HL-60 (cell line): ENCODE results near the gene ITGB5.
"Not testable (repeated sequence)": the region's sequence is repeated elsewhere in the genome, so short reads cannot be mapped to it uniquely, and the experiment has no call there.

ENCODE experiments used
- DNase-seq, 2 experiments: peaks; one replicate each; pipeline ENCODE4 v3.0.0-alpha.2; 2010 to 2020; ENCODE audit warnings: low read depth in 1 of 2, low spot score in 1 of 2
- H3K27ac ChIP-seq: fragments of 250-450 bp; sonication (Bioruptor Pico); replicated peaks from 2 replicates; pipeline ENCODE4 v1.5.1; 2020; ENCODE audit warnings: mild to moderate bottlenecking, moderate library complexity
- H3K27me3 ChIP-seq: fragments of 250-450 bp; sonication (Bioruptor Pico); 2 replicates; pipeline ENCODE4 v1.5.1; 2021; ENCODE audit warnings: mild to moderate bottlenecking, moderate library complexity; ENCODE audit not compliant: insufficient read depth, poor library complexity, severe bottlenecking
- H3K4me3 ChIP-seq: replicated peaks from 2 replicates; pipeline ENCODE4 v1.5.1; 2011; ENCODE audit warnings: mild to moderate bottlenecking, control low read depth, low read length; ENCODE audit not compliant: insufficient read depth
- GABPA ChIP-seq: IDR thresholded peaks from 2 replicates; pipeline ENCODE4 v1.6.1; 2012; ENCODE audit warnings: low read depth
- POLR2AphosphoS5 ChIP-seq: IDR thresholded peaks from 2 replicates; pipeline ENCODE4 v1.6.1; 2012; ENCODE audit warnings: low read depth
- SPI1 ChIP-seq: IDR thresholded peaks from 2 replicates; pipeline ENCODE4 v1.6.1; 2012; ENCODE audit warnings: low read depth, mild to moderate bottlenecking, borderline replicate concordance
- TF ChIP-seq, protein P1 (sequence below): IDR thresholded peaks from one replicate; pipeline ENCODE4 v1.5.1; 2011; ENCODE audit warnings: low read length, control low read depth, inconsistent platforms; ENCODE audit not compliant: insufficient read depth
- TF ChIP-seq, protein P2 (sequence below): IDR thresholded peaks from 2 replicates; pipeline ENCODE4 v1.6.1; 2012; ENCODE audit warnings: low read depth; ENCODE audit not compliant: insufficient replicate concordance

Gene ITGB5

DNA sequence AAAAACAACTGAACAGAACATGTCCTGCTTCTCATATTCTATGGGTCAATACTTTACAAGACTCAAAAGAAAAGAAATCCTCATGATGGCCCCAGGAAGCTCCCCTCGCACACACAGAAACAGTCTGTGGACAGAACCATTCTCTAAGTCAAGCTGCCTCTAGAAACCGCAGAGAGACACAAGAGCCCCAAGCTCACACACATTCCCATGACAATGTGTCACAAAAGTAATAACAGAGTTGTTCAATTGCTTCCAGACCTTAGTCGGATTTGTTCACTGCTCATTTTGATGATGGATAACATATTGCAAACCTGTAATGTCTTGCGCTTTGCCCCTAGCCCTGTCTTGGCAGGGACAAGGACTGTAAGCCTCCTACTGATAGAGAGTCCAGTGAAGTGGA lies 96.0 kb downstream of the ITGB5 start:
- Histone ChIP-seq H3K27me3 (no peaks in the 10 kb centered on the region), H3K27ac (no peak overlapping the region), H3K4me3 (no peak overlapping the region)
- no peak for DNase-seq
- no peak for TF ChIP-seq POLR2AphosphoS5
- no peak for TF ChIP-seq GABPA
- no peak for TF ChIP-seq SPI1
- TF ChIP-seq, protein P1, sequence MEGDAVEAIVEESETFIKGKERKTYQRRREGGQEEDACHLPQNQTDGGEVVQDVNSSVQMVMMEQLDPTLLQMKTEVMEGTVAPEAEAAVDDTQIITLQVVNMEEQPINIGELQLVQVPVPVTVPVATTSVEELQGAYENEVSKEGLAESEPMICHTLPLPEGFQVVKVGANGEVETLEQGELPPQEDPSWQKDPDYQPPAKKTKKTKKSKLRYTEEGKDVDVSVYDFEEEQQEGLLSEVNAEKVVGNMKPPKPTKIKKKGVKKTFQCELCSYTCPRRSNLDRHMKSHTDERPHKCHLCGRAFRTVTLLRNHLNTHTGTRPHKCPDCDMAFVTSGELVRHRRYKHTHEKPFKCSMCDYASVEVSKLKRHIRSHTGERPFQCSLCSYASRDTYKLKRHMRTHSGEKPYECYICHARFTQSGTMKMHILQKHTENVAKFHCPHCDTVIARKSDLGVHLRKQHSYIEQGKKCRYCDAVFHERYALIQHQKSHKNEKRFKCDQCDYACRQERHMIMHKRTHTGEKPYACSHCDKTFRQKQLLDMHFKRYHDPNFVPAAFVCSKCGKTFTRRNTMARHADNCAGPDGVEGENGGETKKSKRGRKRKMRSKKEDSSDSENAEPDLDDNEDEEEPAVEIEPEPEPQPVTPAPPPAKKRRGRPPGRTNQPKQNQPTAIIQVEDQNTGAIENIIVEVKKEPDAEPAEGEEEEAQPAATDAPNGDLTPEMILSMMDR = no peak

DNA sequence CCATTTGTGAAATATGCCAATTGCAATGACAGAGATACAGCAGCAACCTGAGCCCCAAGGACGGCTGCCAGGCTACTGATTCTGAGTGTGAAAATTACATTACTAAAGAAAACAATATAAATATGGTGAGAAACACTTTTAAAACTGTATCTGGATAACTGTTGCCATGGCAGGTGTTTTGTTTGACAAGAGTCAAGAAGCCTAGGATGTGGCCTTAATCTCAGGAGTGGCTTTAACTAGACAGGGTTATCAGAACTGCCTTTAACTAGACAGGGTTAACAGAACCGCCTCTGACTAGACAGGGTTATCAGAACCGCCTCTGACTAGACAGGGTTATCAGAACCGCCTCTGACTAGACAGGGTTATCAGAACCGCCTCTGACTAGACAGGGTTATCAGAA lies 98.1 kb downstream of the ITGB5 start:
- H3K27ac ChIP-seq, DNase-seq, H3K4me3 ChIP-seq, H3K27me3 ChIP-seq: not testable (repeated sequence)

DNA sequence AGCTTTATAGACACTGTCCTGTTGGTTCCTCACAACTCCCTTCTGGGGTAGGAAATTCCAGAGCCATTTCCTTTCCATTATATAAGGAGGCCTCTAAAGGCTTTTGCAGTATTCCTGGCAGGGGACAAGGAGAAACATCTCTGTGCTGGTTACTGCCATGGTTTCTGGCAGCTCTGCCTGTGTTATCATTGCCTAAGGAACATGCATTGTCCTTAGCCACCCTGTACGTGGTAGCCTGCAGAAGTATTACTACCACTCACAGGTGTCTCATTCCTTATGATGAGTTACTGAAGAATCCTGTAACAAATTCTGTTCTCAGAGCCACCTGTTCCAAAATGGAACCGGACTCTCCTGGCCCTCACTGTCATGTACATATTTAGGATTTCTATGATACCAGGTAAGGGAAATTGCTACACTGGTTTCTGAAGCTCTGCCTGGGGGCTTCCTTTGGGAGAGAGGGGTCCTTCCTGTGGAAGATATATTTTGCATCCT lies 98.9 kb downstream of the ITGB5 start:
- no peak overlapping the region for H3K4me3 ChIP-seq
- no peak overlapping the region for H3K27ac ChIP-seq
- no peak for DNase-seq
- TF ChIP-seq POLR2AphosphoS5 (no peak), SPI1 (no peak), GABPA (no peak)
- TF ChIP-seq, protein P2, sequence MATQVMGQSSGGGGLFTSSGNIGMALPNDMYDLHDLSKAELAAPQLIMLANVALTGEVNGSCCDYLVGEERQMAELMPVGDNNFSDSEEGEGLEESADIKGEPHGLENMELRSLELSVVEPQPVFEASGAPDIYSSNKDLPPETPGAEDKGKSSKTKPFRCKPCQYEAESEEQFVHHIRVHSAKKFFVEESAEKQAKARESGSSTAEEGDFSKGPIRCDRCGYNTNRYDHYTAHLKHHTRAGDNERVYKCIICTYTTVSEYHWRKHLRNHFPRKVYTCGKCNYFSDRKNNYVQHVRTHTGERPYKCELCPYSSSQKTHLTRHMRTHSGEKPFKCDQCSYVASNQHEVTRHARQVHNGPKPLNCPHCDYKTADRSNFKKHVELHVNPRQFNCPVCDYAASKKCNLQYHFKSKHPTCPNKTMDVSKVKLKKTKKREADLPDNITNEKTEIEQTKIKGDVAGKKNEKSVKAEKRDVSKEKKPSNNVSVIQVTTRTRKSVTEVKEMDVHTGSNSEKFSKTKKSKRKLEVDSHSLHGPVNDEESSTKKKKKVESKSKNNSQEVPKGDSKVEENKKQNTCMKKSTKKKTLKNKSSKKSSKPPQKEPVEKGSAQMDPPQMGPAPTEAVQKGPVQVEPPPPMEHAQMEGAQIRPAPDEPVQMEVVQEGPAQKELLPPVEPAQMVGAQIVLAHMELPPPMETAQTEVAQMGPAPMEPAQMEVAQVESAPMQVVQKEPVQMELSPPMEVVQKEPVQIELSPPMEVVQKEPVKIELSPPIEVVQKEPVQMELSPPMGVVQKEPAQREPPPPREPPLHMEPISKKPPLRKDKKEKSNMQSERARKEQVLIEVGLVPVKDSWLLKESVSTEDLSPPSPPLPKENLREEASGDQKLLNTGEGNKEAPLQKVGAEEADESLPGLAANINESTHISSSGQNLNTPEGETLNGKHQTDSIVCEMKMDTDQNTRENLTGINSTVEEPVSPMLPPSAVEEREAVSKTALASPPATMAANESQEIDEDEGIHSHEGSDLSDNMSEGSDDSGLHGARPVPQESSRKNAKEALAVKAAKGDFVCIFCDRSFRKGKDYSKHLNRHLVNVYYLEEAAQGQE = no peak
- TF ChIP-seq, protein P1 = no peak
- H3K27me3 ChIP-seq = no peaks in the 10 kb centered on the region

DNA sequence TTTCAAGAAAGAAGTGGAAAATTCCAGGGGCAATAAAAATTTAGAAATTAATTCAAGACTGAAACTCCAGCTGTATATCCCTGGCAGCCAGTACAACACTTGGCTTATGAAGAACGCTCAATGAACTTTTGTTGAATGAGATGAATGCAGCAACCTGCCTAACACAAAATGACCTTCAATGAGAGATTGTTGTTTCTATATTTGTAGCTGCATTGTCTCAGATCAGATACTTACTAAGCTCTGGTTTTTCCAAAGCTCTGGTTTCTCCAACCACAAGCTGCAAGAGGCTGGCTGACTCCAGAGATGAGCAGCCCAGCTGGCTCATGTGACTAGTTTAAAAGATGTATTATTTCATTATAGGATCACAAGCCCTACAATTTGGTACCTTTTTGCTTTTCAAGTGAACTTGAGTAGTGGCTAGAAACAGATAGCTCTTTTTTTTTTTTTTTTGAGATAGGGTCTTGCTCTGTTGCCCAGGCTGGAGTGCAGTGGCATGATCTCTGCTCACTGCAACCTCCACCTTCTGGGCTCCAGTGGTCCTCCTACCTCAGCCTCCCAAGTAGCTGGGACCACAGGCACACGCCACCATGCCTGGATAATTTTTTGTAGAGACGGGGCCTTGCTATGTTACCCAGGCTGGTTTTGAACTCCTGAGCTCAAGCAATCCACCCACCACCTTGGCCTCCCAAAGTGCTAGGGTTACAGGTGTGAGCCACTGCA lies 99.5 kb downstream of the ITGB5 start:
- TF ChIP-seq, protein P2 = no peak
- TF ChIP-seq SPI1 = no peak
- TF ChIP-seq, protein P1 = no peak
- TF ChIP-seq GABPA = no peak
- no peak for TF ChIP-seq POLR2AphosphoS5
- Histone ChIP-seq H3K27ac (no peak overlapping the region), H3K27me3 (no peaks in the 10 kb centered on the region), H3K4me3 (no peak overlapping the region)
- DNase-seq = no peak
